ENCODE results near the gene BOLA1.
A peak's percentile ranks its signal among the peaks of the same experiment; 100 is the strongest.
"Not testable (repeated sequence)": the region's sequence is repeated elsewhere in the genome, so short reads cannot be mapped to it uniquely, and the experiment has no call there.

The BOLA1 gene

GRCh38 chr1:149899460-149900284, at the start of gene BOLA1:
BOLA1 (plus strand) TSS chr1:149899568; CDS start chr1:149900060, 492 bp downstream.
- DNase-seq, result peak; percentile 36 to 70 (median 54)

GRCh38 chr1:149849947-149850360, 49.4 kb upstream of the BOLA1 start:
- DNase-seq, result no peak

- DNase-seq, result not testable (repeated sequence)
Observed at GRCh38 chr1:149850732-149851345, 48.5 kb upstream of the BOLA1 start.

GRCh38 chr1:149851585-149852213, 47.7 kb upstream of the BOLA1 start:
- not testable (repeated sequence) for DNase-seq

- not testable (repeated sequence) for DNase-seq
Observed at GRCh38 chr1:149852263-149852662, 47.1 kb upstream of the BOLA1 start.

GRCh38 chr1:149860271-149860670, 39.1 kb upstream of the BOLA1 start:
- not testable (repeated sequence) for DNase-seq

- DNase-seq, result not testable (repeated sequence)
Observed at GRCh38 chr1:149860684-149861496, 38.5 kb upstream of the BOLA1 start.

- DNase-seq, result not testable (repeated sequence)
Observed at GRCh38 chr1:149861497-149862054, 37.8 kb upstream of the BOLA1 start.

- DNase-seq, result not testable (repeated sequence)
Observed at GRCh38 chr1:149866887-149867286, 32.5 kb upstream of the BOLA1 start.

GRCh38 chr1:149873060-149873459, 26.3 kb upstream of the BOLA1 start:
- not testable (repeated sequence) for DNase-seq

- DNase-seq, result no peak
Observed at GRCh38 chr1:149877211-149877946, 22.0 kb upstream of the BOLA1 start.

GRCh38 chr1:149879556-149879955, 19.8 kb upstream of the BOLA1 start:
- no peak for DNase-seq

GRCh38 chr1:149881876-149882275, 17.5 kb upstream of the BOLA1 start:
- DNase-seq, result no peak

GRCh38 chr1:149883598-149884247, 15.6 kb upstream of the BOLA1 start:
- no peak for DNase-seq

- no peak for DNase-seq
Observed at GRCh38 chr1:149884433-149885338, 14.7 kb upstream of the BOLA1 start.

- DNase-seq, result peak; percentile 17 to 54 (median 30)
Observed at GRCh38 chr1:149885339-149886120, 13.8 kb upstream of the BOLA1 start.

GRCh38 chr1:149886121-149886395, 13.3 kb upstream of the BOLA1 start:
- DNase-seq, result not testable (repeated sequence)

GRCh38 chr1:149886396-149887195, 12.8 kb upstream of the BOLA1 start:
- DNase-seq, result peak; percentile 59 to 77 (median 64)

- not testable (repeated sequence) for DNase-seq
Observed at GRCh38 chr1:149887196-149887455, 12.2 kb upstream of the BOLA1 start.

All from activated naive CD4-positive, alpha-beta T cell (primary cell).